ENCODE measurements around the gene COPB1.
A peak's percentile ranks its signal among the peaks of the same experiment; 100 is the strongest.

GRCh38 chr11:14499560-14500180 lies at the start of gene COPB1:
- TF ChIP-seq CTCF (IDR thresholded peaks at IDR 0.05) (no peak), POLR2A (IDR thresholded peaks at IDR 0.05) (peak; percentile 70 to 85)
